Measurements from ENCODE around the gene RBM39.
"Not testable (repeated sequence)": the region's sequence is repeated elsewhere in the genome, so short reads cannot be mapped to it uniquely, and the experiment has no call there.

RBM39 gene

GRCh38 chr20:35750611-35751010 lies 8.6 kb upstream of the RBM39 start:
- no peak for DNase-seq

- DNase-seq, result not testable (repeated sequence)
Observed at GRCh38 chr20:35744492-35744841, 2.4 kb upstream of the RBM39 start.

GRCh38 chr20:35743693-35744491 lies 1.8 kb upstream of the RBM39 start:
- no peak for DNase-seq

- no peak for DNase-seq
Observed at GRCh38 chr20:35742741-35743523, 872 bp upstream of the RBM39 start.

- no peak for DNase-seq
Observed at GRCh38 chr20:35739294-35740163, 2.5 kb downstream of the RBM39 start.

GRCh38 chr20:35738410-35739179 lies 3.5 kb downstream of the RBM39 start:
- DNase-seq, result no peak

GRCh38 chr20:35737865-35738333 lies 4.2 kb downstream of the RBM39 start:
- no peak for DNase-seq

GRCh38 chr20:35735826-35736470 lies 6.1 kb downstream of the RBM39 start:
- no peak for DNase-seq

GRCh38 chr20:35734777-35735649 lies 7.0 kb downstream of the RBM39 start:
- DNase-seq, result no peak

GRCh38 chr20:35734374-35734773 lies 7.7 kb downstream of the RBM39 start:
- no peak for DNase-seq

GRCh38 chr20:35732644-35732982 lies 9.4 kb downstream of the RBM39 start:
- no peak for DNase-seq

- DNase-seq, result no peak
Observed at GRCh38 chr20:35731862-35732643, 10.0 kb downstream of the RBM39 start.

GRCh38 chr20:35731469-35731788 lies 10.6 kb downstream of the RBM39 start:
- no peak for DNase-seq

GRCh38 chr20:35730583-35731468 lies 11.2 kb downstream of the RBM39 start:
- DNase-seq, result no peak

- no peak for DNase-seq
Observed at GRCh38 chr20:35729836-35730582, 12.1 kb downstream of the RBM39 start.

GRCh38 chr20:35729283-35729807 lies 12.7 kb downstream of the RBM39 start:
- DNase-seq, result no peak

GRCh38 chr20:35726842-35727711 lies 15.0 kb downstream of the RBM39 start:
- DNase-seq, result no peak

Measured in right forelimb (tissue), 1 donor.